Measurements from ENCODE around the gene OPHN1.
"Not testable (repeated sequence)": the region's sequence is repeated elsewhere in the genome, so short reads cannot be mapped to it uniquely, and the experiment has no call there.

Gene OPHN1

GRCh38 chrX:68078801-68079200, 354.5 kb downstream of the OPHN1 start:
- not testable (repeated sequence) for DNase-seq (ENCODE audit: low read depth, low spot score)

GRCh38 chrX:68077378-68077777, 355.9 kb downstream of the OPHN1 start:
- DNase-seq (ENCODE audit: low read depth, low spot score) = no peak

- no peak for DNase-seq (ENCODE audit: low read depth, low spot score)
These were observed 361.3 kb downstream of the OPHN1 start for GRCh38 chrX:68072041-68072440.

- not testable (repeated sequence) for DNase-seq (ENCODE audit: low read depth, low spot score)
These were observed 363.2 kb downstream of the OPHN1 start for GRCh38 chrX:68070119-68070518.

- no peak for DNase-seq (ENCODE audit: low read depth, low spot score)
These were observed 372.1 kb downstream of the OPHN1 start for GRCh38 chrX:68061206-68061535.

GRCh38 chrX:68060506-68061205, 372.6 kb downstream of the OPHN1 start:
- no peak for DNase-seq (ENCODE audit: low read depth, low spot score)

- no peak for DNase-seq (ENCODE audit: low read depth, low spot score)
These were observed 373.8 kb downstream of the OPHN1 start for GRCh38 chrX:68059469-68059868.

GRCh38 chrX:68049466-68049865, 383.8 kb downstream of the OPHN1 start:
- no peak for DNase-seq (ENCODE audit: low read depth, low spot score)

- no peak for DNase-seq (ENCODE audit: low read depth, low spot score)
These were observed 384.5 kb downstream of the OPHN1 start for GRCh38 chrX:68048774-68049173.

GRCh38 chrX:68045008-68045577, 388.2 kb downstream of the OPHN1 start:
- no peak for DNase-seq (ENCODE audit: low read depth, low spot score)

- no peak for DNase-seq (ENCODE audit: low read depth, low spot score)
These were observed 389.4 kb downstream of the OPHN1 start for GRCh38 chrX:68043713-68044438.

- no peak for DNase-seq (ENCODE audit: low read depth, low spot score)
These were observed 392.2 kb downstream of the OPHN1 start for GRCh38 chrX:68041110-68041509.

- no peak for DNase-seq (ENCODE audit: low read depth, low spot score)
These were observed 414.8 kb downstream of the OPHN1 start for GRCh38 chrX:68018248-68019203.

- DNase-seq (ENCODE audit: low read depth, low spot score) = no peak
These were observed 434.8 kb downstream of the OPHN1 start for GRCh38 chrX:67998540-67998939.
